Pancreas (tissue), 10 donors: ENCODE data around the gene SLC12A7. TPM values are rescaled to one million over a fixed set of nuclear protein-coding genes. Genes with fewer than 3 reads are reported as not detected.

ENCODE experiments used
- ATAC-seq, 4 donors: fragments of 200-7000 bp; cut with Tn5 transposase; one replicate each; pipeline versions ENCODE4 v1.8.0 to v1.9.1; 2020; ENCODE audit warnings: mild to moderate bottlenecking in 4 of 4, moderate library complexity in 4 of 4
- DNase-seq, 6 donors: peaks; one replicate each; pipeline ENCODE4 v3.0.0-alpha.2; 2020
- FAIRE-seq: peaks from 2 replicates; lab custom pipeline; 2012; peaks lifted over from hg19 to GRCh38; lab: Jason Lieb, UNC
- H3K27ac ChIP-seq, 4 donors: fragments of 200-600 bp; sonication (generic); 1 replicate in 3 of 4; 2 replicates in 1 of 4; pipeline versions ENCODE4 v1.5.0 to v1.8.0; 2020
- H3K27me3 ChIP-seq, 4 donors: fragments of 200-600 bp; one replicate each; pipeline ENCODE4 v1.8.0; 2021
- H3K36me3 ChIP-seq, 3 donors: fragments of 200-600 bp; sonication (generic) in 1 of 3; one replicate each; pipeline versions ENCODE4 v1.5.0 to v1.8.0; 2020 to 2021
- H3K4me1 ChIP-seq, 3 donors: fragments of 200-600 bp; one replicate each; pipeline ENCODE4 v1.8.0; 2021
- H3K4me3 ChIP-seq, 4 donors: fragments of 200-600 bp; sonication (generic) in 2 of 4; one replicate each; pipeline versions ENCODE4 v1.5.0 to v1.8.0; 2020 to 2021
- H3K9me3 ChIP-seq, 4 donors: fragments of 200-600 bp; one replicate each; pipeline ENCODE4 v1.8.0; 2021
- WGBS, 2 donors: extraction: QIAGEN DNeasy Blood & Tissue Kit; methylation state at CpG; one replicate each; pipeline ENCODE4 v1.1.7; 2013; 5-methylcytosine and 5-hydroxymethylcytosine counted together
- intact Hi-C, 3 donors: fragments of 100-400 bp; cut with DNase I; formaldehyde crosslinking; loops; one replicate each; pipeline versions ENCODE4 v1.11.1 to v1.14.2; 2022
- polyA plus RNA-seq, 2 donors: library from polyadenylated mRNA; stranded (reverse); fragments of 200-250 nt; gene quantifications; one replicate each; pipeline ENCODE4 v1.2.3, GENCODE V29; 2013
- total RNA-seq, 6 donors: library from RNA; stranded (reverse); fragmentation: NEBNext Ultra II Directional in 4 of 6; extraction: Animal tissue kit (Norgen Biotek cat#: 25700) in 4 of 6; gene quantifications; one replicate each; pipeline versions ENCODE4 v1.2.1 to v1.2.4, GENCODE V29; 2021 to 2023
- TF ChIP-seq, protein P1 (sequence below), 4 donors: fragments of 200-600 bp; sonication (generic) in 3 of 4; IDR thresholded peaks; one replicate each; pipeline versions ENCODE4 v1.5.0 to v1.8.0; 2021; ENCODE audit warnings: antibody characterized with exemption in 4 of 4
- donor health status: healthy with polysubstance abuse.
- donor health status: DM: no; HTN: no; CAD: no; lungs with moderate emphysema.
- donor health status: DM: no; HTN: no; CAD: no.
- donor health status: control.
- donor health status: control.
- donor health status: Bipolar disorder and iron deficiency.
- donor health status: DM: yes; HTN: yes; CAD: no.
- donor health status: DM: no; HTN: no; CAD: no.
- donor health status: DM: no; HTN: no; CAD: no.
- donor health status: DM: yes; HTN: yes; CAD: no.

Gene SLC12A7
- total and polyA plus RNA-seq, 8 donors = 17.4 to 56.5 (median 35.8) TPM

DNA sequence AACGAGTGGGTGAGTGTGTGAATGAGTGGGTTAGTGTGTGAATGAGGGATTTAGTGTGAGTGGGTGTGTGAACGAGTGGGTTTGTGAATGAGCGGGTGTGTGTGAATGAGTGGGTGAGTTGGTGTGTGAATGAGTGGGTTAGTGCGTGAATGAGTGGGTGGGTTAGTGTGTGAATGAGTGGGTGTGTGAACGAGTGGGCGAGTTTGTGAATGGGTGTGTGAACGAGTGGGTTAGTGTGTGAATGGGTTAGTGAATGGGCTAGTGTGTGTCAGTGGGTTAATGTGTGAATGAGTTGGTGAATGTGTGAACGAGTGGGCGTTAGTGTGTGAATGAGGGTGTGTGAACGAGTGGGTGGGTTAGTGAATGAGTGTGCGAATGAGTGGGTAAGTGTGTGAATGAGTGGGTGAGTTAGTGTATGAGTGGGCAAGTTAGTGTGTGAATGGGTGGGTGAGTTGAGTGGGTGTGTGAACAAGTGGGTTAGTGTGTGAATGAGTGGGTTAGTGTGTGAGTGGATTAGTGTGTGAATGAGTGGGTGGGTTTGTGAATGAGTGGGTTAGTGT, 63.6 kb downstream of the SLC12A7 start:
- TF ChIP-seq, protein P1, sequence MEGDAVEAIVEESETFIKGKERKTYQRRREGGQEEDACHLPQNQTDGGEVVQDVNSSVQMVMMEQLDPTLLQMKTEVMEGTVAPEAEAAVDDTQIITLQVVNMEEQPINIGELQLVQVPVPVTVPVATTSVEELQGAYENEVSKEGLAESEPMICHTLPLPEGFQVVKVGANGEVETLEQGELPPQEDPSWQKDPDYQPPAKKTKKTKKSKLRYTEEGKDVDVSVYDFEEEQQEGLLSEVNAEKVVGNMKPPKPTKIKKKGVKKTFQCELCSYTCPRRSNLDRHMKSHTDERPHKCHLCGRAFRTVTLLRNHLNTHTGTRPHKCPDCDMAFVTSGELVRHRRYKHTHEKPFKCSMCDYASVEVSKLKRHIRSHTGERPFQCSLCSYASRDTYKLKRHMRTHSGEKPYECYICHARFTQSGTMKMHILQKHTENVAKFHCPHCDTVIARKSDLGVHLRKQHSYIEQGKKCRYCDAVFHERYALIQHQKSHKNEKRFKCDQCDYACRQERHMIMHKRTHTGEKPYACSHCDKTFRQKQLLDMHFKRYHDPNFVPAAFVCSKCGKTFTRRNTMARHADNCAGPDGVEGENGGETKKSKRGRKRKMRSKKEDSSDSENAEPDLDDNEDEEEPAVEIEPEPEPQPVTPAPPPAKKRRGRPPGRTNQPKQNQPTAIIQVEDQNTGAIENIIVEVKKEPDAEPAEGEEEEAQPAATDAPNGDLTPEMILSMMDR (IDR thresholded peaks at IDR 0.05) = no peak
- no peak for DNase-seq
- H3K36me3 ChIP-seq = peaks cover 0 to 18% (median 3%) of the 10 kb centered on the region in 3 donors
- no peaks in the 10 kb centered on the region for H3K27me3 ChIP-seq
- WGBS, 2 donors = 73 to 79% methylated on average over 11 of the region's 11 CpGs
- no peak overlapping the region for H3K27ac ChIP-seq
- no peaks in the 10 kb centered on the region for H3K9me3 ChIP-seq
- no peak for ATAC-seq
- H3K4me1 ChIP-seq = no peaks in the 10 kb centered on the region
- FAIRE-seq = no peak
- no peak overlapping the region for H3K4me3 ChIP-seq
- intact Hi-C loops = no loop called here

DNA sequence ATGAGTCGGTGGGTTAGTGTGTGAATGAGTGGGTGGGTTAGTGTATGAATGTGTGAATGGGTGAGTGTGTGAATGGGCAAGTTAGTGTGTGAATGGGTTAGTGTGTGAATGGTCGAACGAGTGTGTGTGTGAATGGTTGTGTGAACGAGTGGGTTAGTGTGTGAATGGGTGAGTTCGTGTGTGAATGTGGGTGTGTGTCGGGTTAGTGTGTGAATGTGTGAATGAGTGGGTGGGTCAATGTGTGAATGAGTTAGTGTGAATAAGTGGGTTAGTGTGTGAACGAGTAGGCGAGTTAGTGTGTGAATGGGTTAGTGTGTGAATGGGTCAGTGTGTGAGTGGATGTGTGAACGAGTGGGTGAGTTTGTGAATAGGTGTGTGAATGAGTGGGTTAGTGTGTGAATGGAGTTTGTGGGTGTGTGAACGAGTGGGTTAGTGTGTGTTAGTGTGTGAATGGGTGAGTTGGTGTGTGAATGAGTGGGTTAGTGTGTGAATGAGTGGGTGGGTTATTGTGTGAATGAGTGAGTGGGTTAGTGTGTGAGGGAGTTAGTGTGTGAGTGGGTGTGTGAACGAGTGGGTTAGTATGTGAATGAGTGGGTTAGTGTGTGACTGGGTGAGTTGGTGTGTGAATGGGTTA, 64.4 kb downstream of the SLC12A7 start:
- TF ChIP-seq, protein P1 (IDR thresholded peaks at IDR 0.05) = no peak
- peaks cover 0 to 10% (median 0%) of the 10 kb centered on the region in 3 donors for H3K36me3 ChIP-seq
- FAIRE-seq = no peak
- no peak overlapping the region for H3K4me3 ChIP-seq
- H3K9me3 ChIP-seq = no peaks in the 10 kb centered on the region
- no peaks in the 10 kb centered on the region for H3K4me1 ChIP-seq
- ATAC-seq = no peak
- DNase-seq = no peak
- 75 to 84% methylated on average over 11 of the region's 11 CpGs for WGBS, 2 donors
- H3K27me3 ChIP-seq = no peaks in the 10 kb centered on the region
- no peak overlapping the region for H3K27ac ChIP-seq
- intact Hi-C loops = no loop called here

DNA sequence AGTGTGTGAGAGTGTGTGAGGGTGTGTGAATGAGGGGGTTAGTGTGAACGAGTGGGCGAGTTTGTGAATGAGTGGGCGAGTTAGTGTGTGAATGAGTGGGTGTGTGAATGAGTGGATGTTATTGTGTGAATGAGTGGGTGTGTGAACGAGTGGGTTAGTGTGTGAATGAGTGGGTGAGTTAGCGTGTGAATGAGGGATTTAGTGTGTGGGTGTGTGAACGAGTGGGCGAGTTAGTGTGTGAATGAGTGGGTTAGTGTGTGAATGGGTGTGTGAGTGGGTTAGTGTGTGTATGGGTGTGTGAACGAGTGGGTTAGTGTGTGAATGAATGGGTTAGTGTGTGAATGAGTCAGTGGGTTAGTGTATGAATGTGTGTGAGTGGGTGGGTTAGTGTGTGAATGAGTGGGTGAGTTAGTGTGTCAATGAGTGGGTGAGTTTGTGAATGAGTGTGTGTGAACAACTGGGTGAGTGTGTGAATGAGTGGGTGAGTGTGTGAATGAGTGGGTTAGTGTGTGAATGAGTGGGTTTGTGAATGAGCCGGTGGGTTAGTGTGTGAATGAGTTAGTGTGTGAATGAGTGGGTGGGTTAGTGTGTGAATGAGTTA, 65.8 kb downstream of the SLC12A7 start:
- TF ChIP-seq, protein P1 (IDR thresholded peaks at IDR 0.05) = no peak
- H3K27me3 ChIP-seq = no peaks in the 10 kb centered on the region
- no peaks in the 10 kb centered on the region for H3K9me3 ChIP-seq
- H3K27ac ChIP-seq = no peak overlapping the region
- intact Hi-C loops = no loop called here
- WGBS, 2 donors = 69 to 78% methylated on average over 9 of the region's 9 CpGs
- H3K36me3 ChIP-seq = no peaks in the 10 kb centered on the region
- FAIRE-seq (no peak), ATAC-seq (no peak), DNase-seq (no peak)
- H3K4me3 ChIP-seq = no peak overlapping the region
- H3K4me1 ChIP-seq = no peaks in the 10 kb centered on the region

DNA sequence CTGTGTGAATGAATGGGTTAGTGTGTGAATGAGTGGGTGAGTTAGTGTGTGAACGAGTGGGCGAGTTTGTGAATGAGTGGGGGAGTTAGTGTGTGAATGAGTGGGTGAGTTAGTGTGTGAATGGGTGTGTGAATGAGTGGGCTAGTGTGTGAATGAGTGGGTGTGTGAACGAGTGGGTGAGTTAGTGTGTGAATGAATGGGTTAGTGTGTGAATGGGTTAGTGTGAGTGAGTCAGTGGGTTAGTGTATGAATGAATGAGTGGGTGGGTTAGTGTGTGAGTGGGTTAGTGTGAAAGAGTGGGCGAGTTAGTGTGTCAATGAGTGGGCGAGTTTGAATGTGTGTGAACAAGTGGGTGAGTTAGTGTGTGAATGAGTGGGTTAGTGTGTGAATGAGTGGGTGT, 67.7 kb downstream of the SLC12A7 start:
- FAIRE-seq = no peak
- intact Hi-C loops = no loop called here
- DNase-seq = no peak
- H3K27me3 ChIP-seq = no peaks in the 10 kb centered on the region
- H3K9me3 ChIP-seq = no peaks in the 10 kb centered on the region
- no peak overlapping the region for H3K27ac ChIP-seq
- H3K4me3 ChIP-seq = no peak overlapping the region
- ATAC-seq = no peak
- H3K4me1 ChIP-seq = no peaks in the 10 kb centered on the region
- WGBS, 2 donors = 61 to 70% methylated on average over 5 of the region's 5 CpGs
- no peaks in the 10 kb centered on the region for H3K36me3 ChIP-seq
- TF ChIP-seq, protein P1 (IDR thresholded peaks at IDR 0.05) = no peak

DNA sequence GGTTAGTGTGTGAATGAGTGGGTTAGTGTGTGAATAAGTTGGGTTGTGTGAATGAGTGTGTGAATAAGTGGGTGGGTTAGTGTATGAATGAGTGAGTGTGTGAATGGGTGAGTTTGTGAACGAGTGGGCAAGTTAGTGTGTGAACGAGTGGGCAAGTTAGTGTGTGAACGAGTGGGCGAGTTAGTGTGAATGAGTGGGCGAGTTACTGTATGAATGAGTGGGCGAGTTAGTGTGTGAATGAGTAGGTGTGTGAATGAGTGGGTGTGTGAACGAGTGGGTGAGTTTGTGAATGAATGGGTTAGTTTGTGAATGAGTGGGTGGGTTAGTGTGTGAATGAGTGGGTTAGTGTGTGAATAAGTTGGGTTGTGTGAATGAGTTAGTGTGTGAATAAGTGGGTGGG, 68.5 kb downstream of the SLC12A7 start:
- FAIRE-seq = no peak
- no peaks in the 10 kb centered on the region for H3K9me3 ChIP-seq
- no peaks in the 10 kb centered on the region for H3K4me1 ChIP-seq
- ATAC-seq = no peak
- no peak overlapping the region for H3K27ac ChIP-seq
- TF ChIP-seq, protein P1 (IDR thresholded peaks at IDR 0.05) = no peak
- no peaks in the 10 kb centered on the region for H3K36me3 ChIP-seq
- intact Hi-C loops = no loop called here
- no peak for DNase-seq
- no peaks in the 10 kb centered on the region for H3K27me3 ChIP-seq
- H3K4me3 ChIP-seq = no peak overlapping the region
- 63 to 76% methylated on average over 7 of the region's 7 CpGs for WGBS, 2 donors
